WTC11 (cell line): Measurements from ENCODE around the gene MUSTN1.

Experiments used
- KAT7 ChIP-seq: sonication (generic); formaldehyde crosslinking; IDR thresholded peaks from 2 replicates; pipeline ENCODE4 v1.8.1; 2023; ENCODE audit warnings: missing genetic modification reagents, mild to moderate bottlenecking, borderline replicate concordance
- TF ChIP-seq, protein P1 (sequence below): fragments of 200-600 bp; IDR thresholded peaks from 2 replicates; pipeline ENCODE4 v1.8.0; 2022; ENCODE audit warnings: antibody characterized with exemption

GRCh38 chr3:52798376-52798977 lies 36.3 kb downstream of the MUSTN1 start:
- TF ChIP-seq, protein P1, sequence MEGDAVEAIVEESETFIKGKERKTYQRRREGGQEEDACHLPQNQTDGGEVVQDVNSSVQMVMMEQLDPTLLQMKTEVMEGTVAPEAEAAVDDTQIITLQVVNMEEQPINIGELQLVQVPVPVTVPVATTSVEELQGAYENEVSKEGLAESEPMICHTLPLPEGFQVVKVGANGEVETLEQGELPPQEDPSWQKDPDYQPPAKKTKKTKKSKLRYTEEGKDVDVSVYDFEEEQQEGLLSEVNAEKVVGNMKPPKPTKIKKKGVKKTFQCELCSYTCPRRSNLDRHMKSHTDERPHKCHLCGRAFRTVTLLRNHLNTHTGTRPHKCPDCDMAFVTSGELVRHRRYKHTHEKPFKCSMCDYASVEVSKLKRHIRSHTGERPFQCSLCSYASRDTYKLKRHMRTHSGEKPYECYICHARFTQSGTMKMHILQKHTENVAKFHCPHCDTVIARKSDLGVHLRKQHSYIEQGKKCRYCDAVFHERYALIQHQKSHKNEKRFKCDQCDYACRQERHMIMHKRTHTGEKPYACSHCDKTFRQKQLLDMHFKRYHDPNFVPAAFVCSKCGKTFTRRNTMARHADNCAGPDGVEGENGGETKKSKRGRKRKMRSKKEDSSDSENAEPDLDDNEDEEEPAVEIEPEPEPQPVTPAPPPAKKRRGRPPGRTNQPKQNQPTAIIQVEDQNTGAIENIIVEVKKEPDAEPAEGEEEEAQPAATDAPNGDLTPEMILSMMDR, result no peak
- no peak for TF ChIP-seq KAT7 (CRISPR knock-in tag)
